ENCODE data around the gene NCR3LG1.
A peak's percentile ranks its signal among the peaks of the same experiment; 100 is the strongest.

The NCR3LG1 gene

GRCh38 chr11:17391493-17392355 is 40.1 kb downstream of the NCR3LG1 start:
- Histone ChIP-seq H3K27me3 (ENCODE audit: low read depth) (no peaks in the 10 kb centered on the region), H3K4me1 (peaks cover 6% of the 10 kb centered on the region), H3K9me3 (no peaks in the 10 kb centered on the region), H3K4me3 (no peak overlapping the region), H3K36me3 (replicated peaks) (peaks cover 3% of the 10 kb centered on the region)
- peak in 1 of 2 experiments; percentile 27 for DNase-seq (ENCODE audit: low spot score in 2 of 2)
- in situ Hi-C loops (cut with MboI; ENCODE audit: low sequenced_read_pairs), result loop anchor here (5.0 kb wide), 1 partner anchor 86 kb away; the partner anchor contains the start of gene ABCC8

DNA sequence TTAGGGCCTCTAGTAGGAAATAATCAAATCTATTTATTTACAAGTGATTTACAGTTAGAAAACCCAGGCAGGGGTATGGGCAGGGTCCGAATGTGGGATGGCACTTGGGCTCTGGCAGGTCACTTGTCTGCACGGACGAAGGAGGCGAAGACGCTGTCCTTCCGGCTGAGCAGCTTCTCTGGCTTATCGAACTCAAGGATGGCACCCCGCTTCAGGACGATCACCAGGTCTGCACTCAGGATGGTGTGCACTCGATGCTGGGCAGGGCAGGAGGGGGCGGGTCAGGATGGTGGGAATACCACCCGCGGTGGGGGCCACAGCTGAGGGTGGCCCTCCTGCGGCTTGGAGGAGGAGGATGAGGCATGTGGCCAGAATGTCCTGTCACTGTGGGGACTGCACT is 41.3 kb downstream of the NCR3LG1 start:
- in situ Hi-C loops (cut with MboI; ENCODE audit: low sequenced_read_pairs), result loop anchor here (5.0 kb wide), 1 partner anchor 84 kb away; the partner anchor contains the start of gene ABCC8
- Histone ChIP-seq H3K27me3 (ENCODE audit: low read depth) (no peaks in the 10 kb centered on the region), H3K9me3 (no peaks in the 10 kb centered on the region), H3K4me3 (no peak overlapping the region), H3K4me1 (peaks cover 6% of the 10 kb centered on the region), H3K36me3 (replicated peaks) (no peaks in the 10 kb centered on the region)
- DNase-seq (ENCODE audit: low spot score in 2 of 2), result no peak

- Histone ChIP-seq H3K4me3 (no peak overlapping the region), H3K4me1 (peaks cover 6% of the 10 kb centered on the region), H3K36me3 (replicated peaks) (no peaks in the 10 kb centered on the region), H3K27me3 (ENCODE audit: low read depth) (no peaks in the 10 kb centered on the region), H3K9me3 (no peaks in the 10 kb centered on the region)
- in situ Hi-C loops (cut with MboI; ENCODE audit: low sequenced_read_pairs), result loop anchor here (5.0 kb wide), 1 partner anchor 84 kb away; the partner anchor contains the start of gene ABCC8
- no peak for DNase-seq (ENCODE audit: low spot score in 2 of 2)
These were observed 41.9 kb downstream of the NCR3LG1 start for GRCh38 chr11:17393472-17393871.

GRCh38 chr11:17394743-17395390 is 43.3 kb downstream of the NCR3LG1 start:
- DNase-seq (ENCODE audit: low spot score in 2 of 2), result no peak
- H3K36me3 ChIP-seq (replicated peaks), result no peaks in the 10 kb centered on the region
- no peak overlapping the region for H3K4me3 ChIP-seq
- in situ Hi-C loops (cut with MboI; ENCODE audit: low sequenced_read_pairs), result loop anchor here (5.0 kb wide), 1 partner anchor 82 kb away; the partner anchor contains the start of gene ABCC8
- no peaks in the 10 kb centered on the region for H3K27me3 ChIP-seq (ENCODE audit: low read depth)
- H3K9me3 ChIP-seq, result no peaks in the 10 kb centered on the region
- peaks cover 6% of the 10 kb centered on the region for H3K4me1 ChIP-seq

- in situ Hi-C loops (cut with MboI; ENCODE audit: low sequenced_read_pairs), result no loop called here
- no peak for DNase-seq (ENCODE audit: low spot score in 2 of 2)
- no peaks in the 10 kb centered on the region for H3K36me3 ChIP-seq (replicated peaks)
- H3K9me3 ChIP-seq, result no peaks in the 10 kb centered on the region
- no peaks in the 10 kb centered on the region for H3K27me3 ChIP-seq (ENCODE audit: low read depth)
- peaks cover 6% of the 10 kb centered on the region; the same call in 1 of the 2 replicates for H3K4me1 ChIP-seq
- H3K4me3 ChIP-seq, result no peak overlapping the region
These were observed 44.0 kb downstream of the NCR3LG1 start for GRCh38 chr11:17395554-17395961.

DNA sequence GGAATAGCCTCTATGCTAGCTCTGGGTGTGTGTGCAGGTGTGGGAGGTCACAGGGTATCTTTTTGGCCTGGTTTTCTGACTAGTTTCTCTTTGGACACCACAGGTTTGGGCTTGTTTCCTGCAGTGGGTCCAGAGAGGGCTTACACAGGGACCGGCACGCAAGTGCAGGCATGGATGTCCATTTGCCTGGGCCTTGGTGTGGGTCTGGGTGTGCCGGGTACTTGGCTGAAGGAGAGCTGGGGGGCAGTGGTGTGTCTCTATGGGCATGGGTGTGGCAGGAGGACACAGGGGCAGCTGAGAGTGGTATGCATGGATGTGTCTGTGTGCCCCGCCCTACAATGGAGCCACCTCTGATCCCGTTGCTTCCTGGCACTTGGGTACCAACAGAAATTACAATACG is 44.4 kb downstream of the NCR3LG1 start:
- no peak overlapping the region for H3K4me3 ChIP-seq
- in situ Hi-C loops (cut with MboI; ENCODE audit: low sequenced_read_pairs), result no loop called here
- H3K9me3 ChIP-seq, result no peaks in the 10 kb centered on the region
- H3K36me3 ChIP-seq (replicated peaks), result no peaks in the 10 kb centered on the region
- peaks cover 6% of the 10 kb centered on the region; the same call in 1 of the 2 replicates for H3K4me1 ChIP-seq
- H3K27me3 ChIP-seq (ENCODE audit: low read depth), result no peaks in the 10 kb centered on the region
- DNase-seq (ENCODE audit: low spot score in 2 of 2), result no peak

GRCh38 chr11:17396598-17397310 is 45.2 kb downstream of the NCR3LG1 start:
- Histone ChIP-seq H3K27me3 (ENCODE audit: low read depth) (no peaks in the 10 kb centered on the region), H3K9me3 (no peaks in the 10 kb centered on the region), H3K36me3 (replicated peaks) (no peaks in the 10 kb centered on the region), H3K4me1 (peaks cover 6% of the 10 kb centered on the region; the same call in 1 of the 2 replicates), H3K4me3 (no peak overlapping the region)
- no peak for DNase-seq (ENCODE audit: low spot score in 2 of 2)
- in situ Hi-C loops (cut with MboI; ENCODE audit: low sequenced_read_pairs), result no loop called here

- in situ Hi-C loops (cut with MboI; ENCODE audit: low sequenced_read_pairs), result no loop called here
These were observed 45.9 kb downstream of the NCR3LG1 start for GRCh38 chr11:17397311-17398002.

DNA sequence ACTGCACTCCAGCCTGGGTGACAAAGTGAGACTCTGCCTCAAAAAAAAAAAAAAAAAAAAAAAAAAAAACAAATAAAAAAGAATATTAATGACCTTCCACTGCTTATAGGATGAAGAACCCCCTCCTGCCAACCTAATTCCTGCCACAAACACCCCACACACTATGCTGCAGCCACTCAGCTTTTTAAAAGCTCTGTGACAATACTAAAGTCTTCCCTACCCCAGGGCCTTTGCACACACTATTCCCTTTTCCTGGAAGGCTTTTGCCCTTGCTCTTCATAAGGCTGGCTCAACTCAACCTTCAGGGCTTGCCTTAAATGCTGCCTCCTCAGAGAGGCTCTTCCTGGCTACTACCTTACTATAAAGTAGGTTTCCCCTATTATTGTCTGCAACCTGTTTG is 47.6 kb downstream of the NCR3LG1 start:
- Histone ChIP-seq H3K9me3 (no peaks in the 10 kb centered on the region), H3K4me1 (no peaks in the 10 kb centered on the region), H3K4me3 (no peak overlapping the region), H3K27me3 (ENCODE audit: low read depth) (no peaks in the 10 kb centered on the region), H3K36me3 (replicated peaks) (no peaks in the 10 kb centered on the region)
- DNase-seq (ENCODE audit: low spot score in 2 of 2), result no peak
- in situ Hi-C loops (cut with MboI; ENCODE audit: low sequenced_read_pairs), result no loop called here

More at GRCh38 chr11:17397311-17398002, 45.9 kb downstream of the NCR3LG1 start:
- no peaks in the 10 kb centered on the region for H3K36me3 ChIP-seq (replicated peaks)
- no peaks in the 10 kb centered on the region for H3K9me3 ChIP-seq
- no peak for DNase-seq (ENCODE audit: low spot score in 2 of 2)
- no peaks in the 10 kb centered on the region for H3K27me3 ChIP-seq (ENCODE audit: low read depth)
- H3K4me3 ChIP-seq, result no peak overlapping the region
- peaks cover 1% of the 10 kb centered on the region; the same call in 1 of the 2 replicates for H3K4me1 ChIP-seq

- no peak overlapping the region for H3K4me3 ChIP-seq
- no peaks in the 10 kb centered on the region for H3K36me3 ChIP-seq (replicated peaks)
- H3K9me3 ChIP-seq, result no peaks in the 10 kb centered on the region
- H3K4me1 ChIP-seq, result no peaks in the 10 kb centered on the region
- H3K27me3 ChIP-seq (ENCODE audit: low read depth), result no peaks in the 10 kb centered on the region
- no peak for DNase-seq (ENCODE audit: low spot score in 2 of 2)
- in situ Hi-C loops (cut with MboI; ENCODE audit: low sequenced_read_pairs), result no loop called here
These were observed 48.6 kb downstream of the NCR3LG1 start for GRCh38 chr11:17400048-17400775.

DNA sequence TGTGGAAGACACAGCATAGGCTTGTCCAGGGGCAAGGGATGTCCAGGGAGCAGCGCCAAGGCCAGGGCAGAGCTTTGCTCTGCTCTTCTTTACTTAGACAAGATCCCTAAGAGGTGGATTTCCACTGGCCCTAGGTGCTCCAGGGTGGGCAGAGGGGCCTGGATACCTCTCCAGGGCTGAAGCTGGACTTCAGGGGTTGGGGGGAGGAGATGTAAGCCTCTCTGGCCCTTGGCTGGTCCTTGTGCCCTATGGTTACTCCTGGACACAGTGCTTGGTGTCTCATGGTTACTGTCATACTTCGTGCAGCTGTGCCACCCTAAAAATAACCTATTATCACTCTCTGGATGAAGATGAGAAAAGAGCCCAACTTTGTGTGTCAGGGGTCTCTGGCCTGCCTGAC is 49.7 kb downstream of the NCR3LG1 start:
- no peaks in the 10 kb centered on the region for H3K27me3 ChIP-seq (ENCODE audit: low read depth)
- in situ Hi-C loops (cut with MboI; ENCODE audit: low sequenced_read_pairs), result no loop called here
- no peak for DNase-seq (ENCODE audit: low spot score in 2 of 2)
- no peaks in the 10 kb centered on the region for H3K9me3 ChIP-seq
- no peak overlapping the region for H3K4me3 ChIP-seq
- no peaks in the 10 kb centered on the region for H3K4me1 ChIP-seq
- no peaks in the 10 kb centered on the region for H3K36me3 ChIP-seq (replicated peaks)

DNA sequence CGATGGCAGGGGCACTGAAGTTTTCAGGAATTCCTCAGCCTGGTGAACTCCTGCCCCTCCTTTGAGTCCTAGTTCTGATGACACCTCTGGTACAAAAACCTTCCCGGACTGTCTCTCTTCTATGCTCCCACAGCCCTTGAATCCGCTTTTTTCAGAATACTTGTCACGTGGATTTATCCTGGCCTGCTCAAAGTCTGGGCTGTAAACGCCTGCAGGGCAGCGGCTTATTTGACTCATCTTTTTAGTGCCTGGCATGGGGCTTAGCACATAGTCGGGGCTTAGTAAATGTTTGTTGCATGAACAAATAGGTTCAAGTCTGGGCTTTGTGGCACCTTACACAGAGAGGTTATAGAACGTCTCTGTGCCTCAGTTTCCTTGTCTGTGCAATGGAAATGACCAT is 50.2 kb downstream of the NCR3LG1 start:
- in situ Hi-C loops (cut with MboI; ENCODE audit: low sequenced_read_pairs), result no loop called here
- H3K4me3 ChIP-seq, result no peak overlapping the region
- no peaks in the 10 kb centered on the region for H3K36me3 ChIP-seq (replicated peaks)
- no peaks in the 10 kb centered on the region for H3K4me1 ChIP-seq
- DNase-seq (ENCODE audit: low spot score in 2 of 2), result no peak
- no peaks in the 10 kb centered on the region for H3K27me3 ChIP-seq (ENCODE audit: low read depth)
- H3K9me3 ChIP-seq, result no peaks in the 10 kb centered on the region

- H3K27me3 ChIP-seq (ENCODE audit: low read depth), result no peaks in the 10 kb centered on the region
- H3K9me3 ChIP-seq, result no peaks in the 10 kb centered on the region
- H3K36me3 ChIP-seq (replicated peaks), result no peaks in the 10 kb centered on the region
- no peaks in the 10 kb centered on the region for H3K4me1 ChIP-seq
- H3K4me3 ChIP-seq, result no peak overlapping the region
- in situ Hi-C loops (cut with MboI; ENCODE audit: low sequenced_read_pairs), result no loop called here
- no peak for DNase-seq (ENCODE audit: low spot score in 2 of 2)
These were observed 50.9 kb downstream of the NCR3LG1 start for GRCh38 chr11:17402486-17402885.
